Right lobe of liver (tissue), 6 donors: ENCODE measurements around the gene TOMM34. TPM values are rescaled to one million over a fixed set of nuclear protein-coding genes. Genes with fewer than 3 reads are reported as not detected.

ENCODE experiments used
- ATAC-seq, 4 donors: fragments of 200-7000 bp; cut with Tn5 transposase; one replicate each; pipeline ENCODE4 v1.9.1; 2020; ENCODE audit warnings: mild to moderate bottlenecking in 4 of 4, moderate library complexity in 4 of 4
- DNase-seq, 3 donors: peaks; one replicate each; pipeline ENCODE4 v3.0.0-alpha.2; 2020
- H3K27ac ChIP-seq, 3 donors: fragments of 200-600 bp; one replicate each; pipeline ENCODE4 v1.8.0; 2022
- H3K27me3 ChIP-seq, 2 donors: fragments of 200-600 bp; one replicate each; pipeline ENCODE4 v1.8.0; 2022
- H3K36me3 ChIP-seq, 4 donors: fragments of 200-600 bp; sonication (generic) in 1 of 4; one replicate each; pipeline versions ENCODE4 v1.5.1 to v1.8.0; 2017 to 2022; ENCODE audit warnings: control low read depth in 1 of 4
- H3K4me1 ChIP-seq, 4 donors: fragments of 200-600 bp; sonication (generic) in 1 of 4; one replicate each; pipeline versions ENCODE4 v1.5.1 to v1.8.0; 2017 to 2022; ENCODE audit warnings: control low read depth in 1 of 4
- H3K4me3 ChIP-seq, 3 donors: fragments of 200-600 bp; one replicate each; pipeline ENCODE4 v1.8.0; 2022
- H3K9me3 ChIP-seq, 4 donors: fragments of 200-600 bp; sonication (generic) in 1 of 4; one replicate each; pipeline versions ENCODE4 v1.5.1 to v1.8.0; 2017 to 2022; ENCODE audit warnings: control low read depth in 1 of 4
- POLR2A ChIP-seq: fragments of 450-650 bp; IDR thresholded peaks from one replicate; pipeline ENCODE4 v1.6.1; 2017; ENCODE audit warnings: antibody characterized with exemption, mild to moderate bottlenecking
- WGBS: methylation state at CpG from one replicate; pipeline ENCODE4 v1.1.6; 2018; ENCODE audit warnings: low coverage, low lambda C conversion rate; ENCODE audit not compliant: insufficient coverage; ENCODE audit errors: missing lambda C conversion rate; 5-methylcytosine and 5-hydroxymethylcytosine counted together
- intact Hi-C, 2 donors: fragments of 100-400 bp; cut with DNase I; formaldehyde crosslinking; loops; one replicate each; pipeline versions ENCODE4 v1.11.2 to v1.14.1; 2022
- total RNA-seq, 6 experiments: library from RNA; depleted of rRNA in 2 of 6; stranded (reverse); fragments of >200 nt in 2 of 6; fragmentation: NEBNext Ultra II Directional in 3 of 6; extraction: Animal tissue kit (Norgen Biotek cat#: 25700) in 3 of 6; gene quantifications; one replicate each; pipeline versions ENCODE4 v1.1.0 to v1.2.4, GENCODE V29; 2016 to 2023
- TF ChIP-seq, protein P1 (sequence below), 4 donors: fragments of 200-600 bp in 3 of 4; fragments of 450-650 bp in 1 of 4; IDR thresholded peaks; one replicate each; pipeline versions ENCODE4 v1.5.1 to v1.8.0; 2016 to 2022; ENCODE audit warnings: antibody characterized with exemption in 4 of 4, mild to moderate bottlenecking in 2 of 4
- donor health status: DM: no; HTN: yes; CAD: no.
- donor health status: DM: no; HTN: no; CAD: no.
- donor health status: DM: no; HTN: no; CAD: no.
- donor health status: DM: no; HTN: yes; CAD: no.
- donor health status: DM: no; HTN: yes; CAD: no.

Gene TOMM34
- total RNA-seq, 6 experiments from 2014 or later: 6.7 to 17.7 (median 10.0) TPM

GRCh38 chr20:44961870-44962267 lies 1.7 kb upstream of the TOMM34 start:
- TF ChIP-seq POLR2A: no peak
- TF ChIP-seq, protein P1, sequence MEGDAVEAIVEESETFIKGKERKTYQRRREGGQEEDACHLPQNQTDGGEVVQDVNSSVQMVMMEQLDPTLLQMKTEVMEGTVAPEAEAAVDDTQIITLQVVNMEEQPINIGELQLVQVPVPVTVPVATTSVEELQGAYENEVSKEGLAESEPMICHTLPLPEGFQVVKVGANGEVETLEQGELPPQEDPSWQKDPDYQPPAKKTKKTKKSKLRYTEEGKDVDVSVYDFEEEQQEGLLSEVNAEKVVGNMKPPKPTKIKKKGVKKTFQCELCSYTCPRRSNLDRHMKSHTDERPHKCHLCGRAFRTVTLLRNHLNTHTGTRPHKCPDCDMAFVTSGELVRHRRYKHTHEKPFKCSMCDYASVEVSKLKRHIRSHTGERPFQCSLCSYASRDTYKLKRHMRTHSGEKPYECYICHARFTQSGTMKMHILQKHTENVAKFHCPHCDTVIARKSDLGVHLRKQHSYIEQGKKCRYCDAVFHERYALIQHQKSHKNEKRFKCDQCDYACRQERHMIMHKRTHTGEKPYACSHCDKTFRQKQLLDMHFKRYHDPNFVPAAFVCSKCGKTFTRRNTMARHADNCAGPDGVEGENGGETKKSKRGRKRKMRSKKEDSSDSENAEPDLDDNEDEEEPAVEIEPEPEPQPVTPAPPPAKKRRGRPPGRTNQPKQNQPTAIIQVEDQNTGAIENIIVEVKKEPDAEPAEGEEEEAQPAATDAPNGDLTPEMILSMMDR (IDR thresholded peaks at IDR 0.05): no peak
- DNase-seq (no peak), ATAC-seq (no peak)
- Histone ChIP-seq H3K36me3 (no peaks in the 10 kb centered on the region), H3K27me3 (no peaks in the 10 kb centered on the region), H3K9me3 (no peaks in the 10 kb centered on the region), H3K4me1 (peaks cover 0 to 12% (median 0%) of the 10 kb centered on the region in 4 donors), H3K27ac (no peak overlapping the region), H3K4me3 (no peak overlapping the region)
- intact Hi-C loops: no loop called here
- WGBS: 100% methylated on average over 2 of the region's 3 CpGs

- Histone ChIP-seq H3K4me3 (no peak overlapping the region), H3K9me3 (no peaks in the 10 kb centered on the region), H3K36me3 (peaks cover 0 to under 1% (median 0%) of the 10 kb centered on the region in 4 donors), H3K27ac (no peak overlapping the region), H3K27me3 (no peaks in the 10 kb centered on the region), H3K4me1 (peaks cover 0 to 12% (median 0%) of the 10 kb centered on the region in 4 donors)
- ATAC-seq (no peak), DNase-seq (no peak)
- WGBS: 61% methylated on average over 4 of the region's 4 CpGs
- TF ChIP-seq POLR2A: no peak
- TF ChIP-seq, protein P1 (IDR thresholded peaks at IDR 0.05): no peak
- intact Hi-C loops: no loop called here
Measured at GRCh38 chr20:44961011-44961869, 1.0 kb upstream of the TOMM34 start.

- H3K9me3 ChIP-seq: no peaks in the 10 kb centered on the region
- DNase-seq (no peak), ATAC-seq (peak in 2 of 4 donors; percentile 8)
- no peak for TF ChIP-seq POLR2A
- TF ChIP-seq, protein P1 (IDR thresholded peaks at IDR 0.05): no peak
- intact Hi-C loops: no loop called here
- H3K4me3 ChIP-seq: peak overlapping the region; percentile 85 to 91 (median 91)
- peak overlapping the region; percentile 21 to 58 (median 50) for H3K27ac ChIP-seq
- H3K36me3 ChIP-seq: peaks cover 0 to 16% (median 6%) of the 10 kb centered on the region in 4 donors
- peaks cover 0 to 8% (median 0%) of the 10 kb centered on the region in 4 donors for H3K4me1 ChIP-seq
- 2% methylated on average over 10 of the region's 13 CpGs for WGBS
- no peaks in the 10 kb centered on the region for H3K27me3 ChIP-seq
Measured at GRCh38 chr20:44959638-44960102, 527 bp downstream of the TOMM34 start.

GRCh38 chr20:44959082-44959637 lies 1.0 kb downstream of the TOMM34 start:
- no peak for TF ChIP-seq POLR2A
- TF ChIP-seq, protein P1 (IDR thresholded peaks at IDR 0.05): no peak
- peaks cover 0 to 21% (median 8%) of the 10 kb centered on the region in 4 donors for H3K36me3 ChIP-seq
- WGBS: 59% methylated on average over 7 of the region's 8 CpGs
- no peak overlapping the region for H3K27ac ChIP-seq
- H3K4me1 ChIP-seq: peaks cover 0 to 8% (median 0%) of the 10 kb centered on the region in 4 donors
- peak overlapping the region; percentile 85 to 91 (median 91) for H3K4me3 ChIP-seq
- ATAC-seq (no peak), DNase-seq (no peak)
- no peaks in the 10 kb centered on the region for H3K27me3 ChIP-seq
- intact Hi-C loops: no loop called here
- H3K9me3 ChIP-seq: no peaks in the 10 kb centered on the region
